Activated CD4-positive, alpha-beta T cell treated with anti-CD3 and anti-CD28 coated beads for 48 hours (primary cell): ENCODE data around the gene ADM2.
"Not testable (repeated sequence)": the region's sequence is repeated elsewhere in the genome, so short reads cannot be mapped to it uniquely, and the experiment has no call there.

Experiments
- DNase-seq: peaks from one replicate; pipeline ENCODE4 v3.0.0-alpha.2; 2020

ADM2 gene

GRCh38 chr22:50506611-50507420 lies 25.5 kb downstream of the ADM2 start:
- no peak for DNase-seq

- peak; percentile 94 for DNase-seq
These were observed 26.2 kb downstream of the ADM2 start, which contains the start of gene LMF2 for GRCh38 chr22:50507421-50507990. TSS of gene LMF2 (minus strand) at chr22:50507702. CDS start at chr22:50507675, 27 bp downstream.

- peak; percentile 99 for DNase-seq
These were observed 26.9 kb downstream of the ADM2 start, which contains the start of gene NCAPH2 for GRCh38 chr22:50507991-50508884. TSS of gene NCAPH2 (plus strand) at chr22:50508224. CDS start at chr22:50508338, 114 bp downstream.

GRCh38 chr22:50508897-50509296 lies 27.6 kb downstream of the ADM2 start:
- DNase-seq = no peak

- DNase-seq = no peak
These were observed 31.8 kb downstream of the ADM2 start for GRCh38 chr22:50513175-50513574.

- DNase-seq = no peak
These were observed 34.7 kb downstream of the ADM2 start for GRCh38 chr22:50516068-50516467.

- no peak for DNase-seq
These were observed 35.5 kb downstream of the ADM2 start for GRCh38 chr22:50516891-50517290.

GRCh38 chr22:50517495-50518260 lies 36.3 kb downstream of the ADM2 start:
- DNase-seq = no peak

GRCh38 chr22:50518606-50519005 lies 37.3 kb downstream of the ADM2 start:
- no peak for DNase-seq

- no peak for DNase-seq
These were observed 37.8 kb downstream of the ADM2 start for GRCh38 chr22:50519151-50519550.

- not testable (repeated sequence) for DNase-seq
These were observed 38.8 kb downstream of the ADM2 start for GRCh38 chr22:50520184-50520583.

GRCh38 chr22:50520826-50521453 lies 39.6 kb downstream of the ADM2 start:
- no peak for DNase-seq

GRCh38 chr22:50521710-50522109 lies 40.4 kb downstream of the ADM2 start:
- DNase-seq = no peak

GRCh38 chr22:50522208-50522805 lies 41.0 kb downstream of the ADM2 start:
- no peak for DNase-seq

- DNase-seq = no peak
These were observed 41.6 kb downstream of the ADM2 start for GRCh38 chr22:50522806-50523438.

- DNase-seq = no peak
These were observed 42.1 kb downstream of the ADM2 start for GRCh38 chr22:50523458-50523805.

- no peak for DNase-seq
These were observed 42.7 kb downstream of the ADM2 start for GRCh38 chr22:50523806-50524675.

- DNase-seq = no peak
These were observed 43.3 kb downstream of the ADM2 start for GRCh38 chr22:50524676-50525103.

- DNase-seq = peak; percentile 99
These were observed 43.9 kb downstream of the ADM2 start, which contains the start of gene SCO2 for GRCh38 chr22:50525104-50525857. TSS of gene SCO2 (minus strand) at chr22:50525598. CDS start at chr22:50524411, 1,187 bp downstream.

GRCh38 chr22:50525858-50526107 lies 44.4 kb downstream of the ADM2 start:
- no peak for DNase-seq
